ENCODE results near the gene UNC5C.

The UNC5C gene

GRCh38 chr4:95317085-95317793 is 231.5 kb downstream of the UNC5C start:
- no peak for DNase-seq

- no peak for DNase-seq
These were observed 234.2 kb downstream of the UNC5C start for GRCh38 chr4:95314573-95314972.

- DNase-seq: no peak
These were observed 243.9 kb downstream of the UNC5C start for GRCh38 chr4:95304898-95305297.

GRCh38 chr4:95300304-95300703 is 248.5 kb downstream of the UNC5C start:
- DNase-seq: no peak

GRCh38 chr4:95296052-95296451 is 252.7 kb downstream of the UNC5C start:
- DNase-seq: no peak

- DNase-seq: no peak
These were observed 253.6 kb downstream of the UNC5C start for GRCh38 chr4:95295157-95295556.

GRCh38 chr4:95294321-95294720 is 254.5 kb downstream of the UNC5C start:
- DNase-seq: no peak

GRCh38 chr4:95293014-95293413 is 255.8 kb downstream of the UNC5C start:
- no peak for DNase-seq

GRCh38 chr4:95290702-95291101 is 258.1 kb downstream of the UNC5C start:
- no peak for DNase-seq

GRCh38 chr4:95289028-95289634 is 259.6 kb downstream of the UNC5C start:
- no peak for DNase-seq

GRCh38 chr4:95288552-95288951 is 260.2 kb downstream of the UNC5C start:
- no peak for DNase-seq

- no peak for DNase-seq
These were observed 263.0 kb downstream of the UNC5C start for GRCh38 chr4:95285797-95286196.

GRCh38 chr4:95284655-95285054 is 264.1 kb downstream of the UNC5C start:
- no peak for DNase-seq

- DNase-seq: no peak
These were observed 265.5 kb downstream of the UNC5C start for GRCh38 chr4:95283320-95283719.

- DNase-seq: no peak
These were observed 276.0 kb downstream of the UNC5C start for GRCh38 chr4:95272797-95273196.

GRCh38 chr4:95272036-95272435 is 276.7 kb downstream of the UNC5C start:
- no peak for DNase-seq

GRCh38 chr4:95268819-95269565 is 279.8 kb downstream of the UNC5C start:
- DNase-seq: no peak

- DNase-seq: no peak
These were observed 281.7 kb downstream of the UNC5C start for GRCh38 chr4:95267081-95267480.

GRCh38 chr4:95265814-95266740 is 282.7 kb downstream of the UNC5C start:
- no peak for DNase-seq

GRCh38 chr4:95264843-95265242 is 283.9 kb downstream of the UNC5C start:
- no peak for DNase-seq

- no peak for DNase-seq
These were observed 284.8 kb downstream of the UNC5C start for GRCh38 chr4:95263960-95264359.

- DNase-seq: no peak
These were observed 285.4 kb downstream of the UNC5C start for GRCh38 chr4:95263391-95263790.

Measured in bone marrow (tissue), 2 donors.